ENCODE data around the gene GUCA2B.

Gene GUCA2B

DNA sequence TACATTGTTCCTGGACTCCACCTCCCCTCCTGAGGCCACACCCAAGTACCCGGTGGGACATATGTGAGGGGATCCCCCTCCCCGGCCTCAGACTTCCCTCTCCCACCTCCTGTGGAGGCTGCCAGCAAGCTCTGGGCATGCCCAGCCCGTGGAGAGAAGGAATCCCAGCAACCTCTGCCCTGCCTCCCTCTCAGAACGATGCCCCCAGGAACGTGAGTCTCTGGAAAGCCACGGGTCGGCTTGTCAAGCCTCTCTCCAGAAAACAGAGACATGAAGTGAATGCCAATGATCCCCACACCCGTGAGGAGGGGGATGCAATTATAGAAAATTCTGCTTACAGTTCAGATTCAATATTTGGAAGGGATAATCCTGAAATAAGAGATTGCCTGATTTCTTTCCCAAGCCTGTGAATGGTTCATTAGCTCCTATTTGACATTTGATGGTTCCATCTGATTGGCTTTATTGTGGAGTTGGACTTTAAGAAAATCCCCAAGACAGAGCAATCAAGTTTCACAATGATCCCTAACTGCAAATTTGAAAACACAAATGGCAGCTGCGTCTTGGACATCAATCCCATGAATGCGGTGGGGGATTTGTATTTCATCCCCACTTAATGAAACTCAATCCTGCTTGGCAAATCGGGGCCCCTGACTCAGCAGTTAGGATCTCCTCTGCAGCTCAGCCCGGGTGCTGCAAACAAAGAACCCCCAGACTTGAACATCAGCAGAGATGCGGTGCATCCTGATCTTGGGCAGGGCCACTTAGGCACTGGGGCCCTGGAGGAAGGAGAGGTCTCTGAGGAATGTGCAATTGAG is 9.1 kb upstream of the GUCA2B start:
- DNase-seq, result no peak

DNA sequence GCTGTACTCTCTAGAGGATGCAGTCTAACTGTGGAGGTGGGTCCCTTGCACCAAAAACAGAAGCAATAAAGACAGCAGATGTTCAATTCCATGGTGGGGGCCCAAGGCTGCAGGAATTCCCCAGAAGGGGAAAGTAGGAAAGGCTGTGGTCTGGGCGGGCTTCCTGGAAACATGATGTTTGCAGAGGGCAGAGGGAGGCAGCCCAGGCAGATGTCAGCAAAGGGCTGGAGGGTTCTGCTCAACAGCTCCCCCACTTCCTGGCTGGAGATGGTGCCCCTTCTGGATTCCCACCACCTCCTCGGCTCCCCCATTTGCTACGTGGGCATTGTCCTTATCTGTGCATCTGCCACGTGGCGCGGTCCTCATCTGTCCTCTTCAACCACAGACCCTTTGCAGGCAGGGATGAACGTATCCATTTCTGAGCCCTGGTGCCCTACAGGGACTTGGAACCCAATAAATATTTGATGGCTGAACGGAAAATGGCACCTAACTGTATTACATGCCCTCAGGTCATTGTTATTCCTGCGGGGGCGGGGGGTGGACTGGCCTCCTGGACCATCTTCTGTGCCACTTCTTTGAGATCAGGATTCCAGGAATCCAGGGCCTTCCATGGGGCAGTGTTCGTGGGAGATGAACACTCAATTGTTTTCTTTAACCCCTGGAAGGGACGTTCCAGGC is 8.4 kb upstream of the GUCA2B start:
- DNase-seq, result no peak

DNA sequence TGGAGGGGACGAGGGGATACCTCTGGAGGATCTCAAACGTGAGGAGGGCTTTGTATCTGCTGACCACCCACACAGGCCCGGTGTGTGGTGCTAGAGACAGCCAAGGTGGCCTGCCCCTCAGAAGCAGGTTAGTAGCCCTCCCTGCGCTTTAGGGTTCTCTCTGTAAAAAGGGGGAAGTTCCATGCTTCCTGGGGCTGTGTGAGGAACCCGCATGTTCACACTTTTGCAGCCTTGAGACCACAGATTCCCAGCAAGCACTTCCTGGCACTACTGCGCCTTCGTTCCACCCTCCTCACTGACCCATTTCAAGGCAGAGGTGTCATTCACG is 7.9 kb upstream of the GUCA2B start:
- no peak for DNase-seq

DNA sequence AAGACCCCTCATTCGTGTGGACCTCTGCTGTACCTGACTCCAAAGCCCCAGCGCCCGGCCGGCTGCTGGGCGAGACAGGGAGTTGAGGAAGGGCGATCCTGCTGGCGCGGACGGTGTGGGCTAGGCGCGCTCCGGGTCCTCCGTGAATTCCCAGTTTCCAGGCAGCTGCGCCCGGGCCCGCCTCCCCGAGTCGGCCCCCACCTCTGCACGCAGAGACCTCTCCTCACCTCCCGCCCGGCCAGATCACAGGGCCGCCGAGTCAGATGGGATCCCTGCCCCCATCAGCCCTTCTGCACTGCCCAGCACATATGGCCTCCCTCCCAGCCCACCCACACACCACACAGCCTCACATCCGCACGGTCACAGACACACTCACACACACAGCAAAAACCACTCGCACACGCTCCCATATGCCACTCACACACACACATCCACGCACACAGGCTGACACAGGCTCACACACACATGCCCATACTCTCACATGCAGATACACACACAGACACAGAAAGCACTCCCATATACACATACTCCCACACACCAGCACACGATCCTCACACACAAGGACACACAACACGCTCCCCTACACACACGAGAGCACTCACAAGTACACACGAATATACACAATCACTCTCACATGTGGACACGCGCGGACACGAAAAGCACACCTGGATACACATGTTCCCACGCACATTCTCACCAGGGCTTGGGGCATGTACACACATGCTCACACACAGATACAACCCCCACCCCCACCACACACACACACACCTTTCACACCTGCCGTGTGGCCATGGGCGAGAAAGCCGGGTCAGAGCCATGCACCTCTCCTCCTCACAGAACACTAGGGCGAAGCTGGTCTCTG is 7.2 kb upstream of the GUCA2B start:
- no peak for DNase-seq

DNA sequence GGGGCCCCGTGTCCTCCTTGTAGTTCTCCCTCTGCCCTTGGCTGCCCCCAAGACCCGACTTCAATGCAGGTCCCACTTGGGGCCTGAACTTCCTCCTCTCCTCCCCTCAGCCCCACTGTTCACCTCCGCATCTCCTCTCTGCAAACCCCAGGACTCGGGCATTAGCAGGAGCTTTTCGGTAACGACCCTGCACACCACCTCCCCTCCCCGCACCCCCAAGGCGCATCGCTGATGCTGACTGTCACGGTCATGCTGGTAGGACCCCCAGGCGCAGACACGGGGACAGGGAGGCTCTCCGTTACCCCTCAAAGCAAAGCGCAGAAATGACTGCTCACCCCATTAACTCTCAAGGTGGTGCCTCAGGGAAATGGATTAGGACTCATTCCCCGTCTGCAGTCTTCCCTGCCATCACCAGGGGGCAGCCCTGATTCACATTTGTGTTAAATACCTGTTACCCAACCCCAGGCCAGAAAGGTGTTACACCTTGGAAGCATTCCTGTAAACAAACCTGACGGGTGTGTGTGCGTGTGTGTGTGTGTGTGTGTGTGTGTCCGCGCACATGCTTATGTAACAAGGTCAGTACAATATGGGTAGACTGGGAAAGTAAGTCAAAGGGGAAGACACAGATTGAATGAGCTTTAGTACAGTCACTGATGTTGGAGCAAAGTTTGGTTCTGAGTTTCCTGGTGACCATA is 6.4 kb upstream of the GUCA2B start:
- DNase-seq, result peak; percentile 61

DNA sequence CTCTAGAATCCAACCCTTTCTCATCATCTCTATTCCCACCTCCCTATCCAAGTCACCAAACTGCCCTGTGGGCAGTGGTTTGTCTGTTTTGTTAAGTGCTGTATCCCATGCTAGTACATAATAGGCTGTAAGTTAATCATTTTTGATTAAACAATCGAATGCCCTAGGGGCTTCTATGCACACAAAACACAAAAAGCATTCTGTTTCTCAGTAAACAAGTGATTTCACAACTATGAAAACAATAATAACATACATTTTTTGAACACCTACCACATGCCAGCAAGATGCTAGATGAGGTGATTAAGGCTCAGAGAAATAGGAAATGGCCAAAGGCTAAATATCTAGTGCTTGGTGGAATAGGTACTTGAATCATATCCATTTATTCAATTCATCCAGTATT is 5.0 kb upstream of the GUCA2B start:
- DNase-seq, result no peak

DNA sequence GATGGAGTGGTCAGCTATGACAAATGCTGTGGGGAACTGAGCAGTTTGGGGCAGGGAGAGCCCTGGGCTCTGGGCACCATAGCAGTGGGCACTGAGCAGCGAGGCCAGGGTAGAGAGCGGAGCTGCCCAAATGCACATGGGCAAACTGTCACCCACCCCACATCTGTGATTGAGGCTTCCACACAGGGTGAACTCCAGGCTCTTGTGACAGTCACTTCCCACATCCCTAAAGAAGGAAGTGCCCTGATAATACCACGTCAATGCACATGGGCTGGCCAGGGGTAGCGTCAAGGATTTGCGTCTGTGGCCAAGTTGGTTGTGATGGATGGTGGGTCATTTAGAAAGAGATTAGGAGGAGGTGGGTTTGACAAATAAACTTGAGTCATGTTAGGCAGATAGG is 2.6 kb upstream of the GUCA2B start:
- no peak for DNase-seq

DNA sequence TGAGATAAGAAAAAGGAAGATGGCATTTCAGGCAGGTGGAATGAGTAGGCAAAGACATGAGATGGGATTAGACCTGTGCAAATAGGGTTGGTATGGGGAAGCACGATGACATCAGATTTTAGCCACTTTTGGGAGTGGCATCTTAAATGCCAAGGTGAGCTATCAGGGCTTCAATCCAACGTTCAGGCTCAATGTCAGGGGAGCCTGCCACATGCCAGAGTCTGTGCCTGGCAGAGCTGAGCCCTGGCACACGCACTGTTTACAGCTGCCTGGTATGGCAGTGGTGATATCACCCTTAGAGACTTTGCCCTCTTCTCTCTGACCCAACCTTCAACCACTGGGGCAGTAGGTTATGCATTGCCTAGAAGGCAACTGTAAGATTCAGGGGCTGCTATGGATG is 1.1 kb upstream of the GUCA2B start:
- no peak for DNase-seq

DNA sequence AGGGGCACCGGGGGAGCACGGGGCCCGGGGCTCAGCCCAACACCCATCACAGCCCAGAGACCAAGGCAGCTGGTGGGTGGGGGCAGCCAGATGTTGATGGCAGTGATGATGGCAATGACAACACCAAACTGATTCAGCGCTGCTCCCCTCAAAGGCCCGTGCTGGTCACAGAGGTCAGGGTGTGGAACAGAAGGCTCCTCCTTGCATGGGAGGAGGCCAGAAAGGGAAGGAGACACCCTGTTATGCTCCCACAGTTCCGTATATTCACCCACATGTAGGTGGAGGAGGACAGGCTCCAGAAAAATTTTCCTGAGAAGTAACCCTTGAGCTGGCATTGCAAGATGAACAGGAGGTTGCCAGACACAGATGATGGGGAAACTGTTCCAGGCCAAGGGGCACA is 414 bp downstream of the GUCA2B start:
- DNase-seq, result no peak

DNA sequence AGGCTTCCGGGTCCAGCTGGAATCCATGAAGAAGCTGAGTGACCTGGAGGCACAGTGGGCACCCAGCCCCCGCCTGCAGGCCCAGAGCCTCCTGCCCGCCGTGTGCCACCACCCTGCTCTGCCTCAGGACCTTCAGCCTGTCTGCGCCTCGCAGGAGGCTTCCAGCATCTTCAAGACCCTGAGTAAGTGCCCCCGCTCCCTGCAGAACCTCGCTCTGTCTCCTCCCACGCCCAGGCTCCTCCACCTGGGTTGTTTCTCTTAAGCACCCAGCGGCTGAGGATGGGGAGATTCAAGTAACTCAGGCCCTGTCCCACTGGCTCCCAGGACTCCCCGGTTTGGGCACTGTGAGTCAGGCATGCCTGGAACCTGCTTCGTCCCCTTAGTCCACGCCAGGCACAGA is 1.5 kb downstream of the GUCA2B start:
- DNase-seq, result no peak

DNA sequence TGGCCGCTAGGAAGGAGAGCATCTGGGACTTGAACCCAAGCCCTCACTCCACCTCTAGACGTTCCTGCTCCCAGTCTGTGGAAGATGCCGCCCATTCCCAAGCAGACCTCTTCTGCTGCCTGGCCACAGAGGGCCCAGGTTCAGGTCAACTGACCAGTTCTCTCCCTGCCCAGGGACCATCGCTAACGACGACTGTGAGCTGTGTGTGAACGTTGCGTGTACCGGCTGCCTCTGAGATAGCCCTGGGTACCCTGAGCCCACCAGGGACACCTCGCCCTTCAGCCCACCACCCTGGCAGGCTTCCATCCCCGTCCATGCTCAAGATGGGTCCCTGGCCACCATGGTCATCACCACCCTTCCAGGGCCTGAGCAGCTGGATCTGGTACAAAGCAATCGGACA is 2.2 kb downstream of the GUCA2B start:
- DNase-seq, result no peak

DNA sequence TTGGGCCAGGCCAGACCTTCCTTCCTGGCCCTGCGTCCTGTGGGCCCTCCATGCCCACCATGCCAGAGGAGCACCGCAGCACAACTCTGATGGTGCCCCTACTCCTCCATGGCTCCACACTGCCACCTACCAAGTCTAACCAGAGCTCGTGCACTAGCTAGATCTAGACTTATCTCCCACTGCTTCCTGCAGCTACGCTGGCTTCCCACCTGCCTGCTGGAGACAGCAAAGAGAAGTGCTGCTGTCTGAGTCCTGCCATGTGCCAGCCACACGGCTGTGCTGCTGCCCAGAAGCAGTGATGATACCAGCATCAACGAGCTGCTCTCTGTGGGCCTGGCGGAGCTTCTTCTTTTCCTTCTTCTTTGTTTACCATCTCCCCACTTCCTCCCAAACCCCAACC is 4.5 kb downstream of the GUCA2B start:
- no peak for DNase-seq

DNA sequence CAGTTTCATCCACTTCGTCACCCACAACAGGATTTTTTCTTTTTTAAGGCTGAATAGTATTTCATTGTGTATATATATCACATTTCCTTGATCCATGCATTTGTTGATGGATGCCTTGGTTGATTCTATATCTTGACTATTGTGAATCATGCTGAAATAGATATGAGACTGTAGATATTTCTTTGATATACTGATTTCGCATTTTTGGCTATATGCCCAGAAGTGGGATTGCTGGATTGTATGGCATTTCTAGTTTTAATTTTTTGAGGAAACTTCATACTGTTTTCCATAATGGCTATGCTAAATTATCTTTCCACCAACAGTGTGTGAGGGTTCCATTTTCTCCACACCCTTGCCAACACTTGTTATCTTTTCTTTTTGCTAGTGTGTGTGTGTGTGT is 5.0 kb downstream of the GUCA2B start:
- no peak for DNase-seq

DNA sequence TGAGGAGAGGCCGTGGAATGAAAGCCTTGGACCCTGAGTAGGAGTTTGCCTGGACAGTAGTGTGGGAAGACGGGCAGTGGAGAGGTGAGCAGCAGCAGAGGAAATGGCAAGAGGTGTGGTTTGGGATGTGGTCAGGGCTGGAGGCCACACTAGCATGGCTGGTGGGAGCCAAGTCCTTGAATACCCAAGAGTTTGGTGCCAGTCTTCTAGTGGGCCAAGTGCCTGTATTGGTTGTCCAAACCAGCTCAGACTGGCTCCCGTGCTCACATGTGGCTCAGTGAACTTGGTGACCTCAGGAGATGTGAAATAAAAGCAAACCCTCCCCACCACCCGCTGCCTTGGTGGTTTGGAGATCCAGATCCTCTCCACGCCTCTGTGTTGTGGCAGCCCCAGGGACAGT is 9.0 kb downstream of the GUCA2B start:
- no peak for DNase-seq

DNA sequence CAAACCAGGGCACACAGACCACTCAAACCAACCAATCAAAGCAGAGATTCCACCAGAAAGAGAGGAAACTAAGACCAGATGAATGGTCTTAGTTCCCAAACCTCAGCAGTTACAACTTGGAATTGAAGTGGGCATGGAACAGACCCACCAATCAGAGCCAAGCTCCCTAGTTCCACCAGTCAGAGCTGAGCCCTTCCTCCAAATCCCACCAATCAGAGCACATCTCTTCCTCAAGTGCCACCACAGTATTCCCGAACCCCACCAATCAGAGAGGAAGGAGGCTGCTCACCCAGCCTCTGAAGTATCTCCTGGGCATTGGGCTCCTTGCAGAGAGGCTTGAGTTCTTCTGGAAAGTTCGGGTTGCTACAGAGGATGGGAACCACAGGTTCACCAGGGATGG is 9.9 kb downstream of the GUCA2B start:
- DNase-seq, result no peak

DNA sequence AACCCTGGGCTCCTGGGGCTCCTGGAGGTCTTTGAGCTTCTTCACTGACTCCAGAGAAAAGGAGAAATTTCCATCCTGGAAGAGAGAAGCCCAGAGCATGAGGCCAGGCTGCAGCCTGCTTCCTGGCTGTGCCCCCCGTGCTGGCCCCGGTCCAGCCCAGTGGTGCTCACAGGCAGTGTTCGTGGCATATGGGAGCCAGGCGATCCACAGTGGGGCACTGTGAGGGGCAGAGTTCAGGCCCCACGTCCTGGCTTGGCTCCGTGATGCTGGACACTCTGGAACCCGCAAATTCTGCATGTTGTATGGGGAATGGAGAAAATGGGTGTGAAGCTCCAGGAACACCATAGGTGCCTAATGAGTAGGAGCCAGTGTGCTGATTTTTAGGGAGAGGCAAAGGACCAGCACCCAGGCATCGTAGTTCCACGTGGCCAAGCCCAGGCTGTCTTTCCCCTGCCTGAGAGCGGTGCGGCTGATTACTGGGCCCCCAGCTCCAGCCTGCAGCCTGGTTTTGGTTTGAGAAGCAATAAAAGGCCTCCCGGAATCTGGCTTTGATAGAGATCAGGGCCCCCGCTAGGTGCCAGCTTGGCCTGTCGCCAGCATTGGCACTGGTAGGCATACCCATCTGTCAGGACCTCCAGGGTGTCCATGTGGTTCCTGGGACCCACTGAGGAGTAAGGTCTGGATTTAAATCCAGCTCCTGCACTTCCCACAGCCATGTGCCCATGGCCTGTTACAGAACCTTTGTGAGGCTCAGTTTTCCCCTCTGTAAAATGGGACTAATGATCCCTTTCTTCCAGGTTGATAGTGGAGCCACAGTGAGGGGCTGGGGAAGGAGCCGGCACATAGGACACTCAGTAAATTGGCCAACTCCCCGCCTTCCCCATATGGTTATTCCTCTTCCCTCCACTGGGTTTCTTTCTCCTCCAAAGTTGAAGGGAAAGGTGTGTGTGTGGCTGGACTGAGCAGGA is 10.6 kb downstream of the GUCA2B start:
- no peak for DNase-seq

DNA sequence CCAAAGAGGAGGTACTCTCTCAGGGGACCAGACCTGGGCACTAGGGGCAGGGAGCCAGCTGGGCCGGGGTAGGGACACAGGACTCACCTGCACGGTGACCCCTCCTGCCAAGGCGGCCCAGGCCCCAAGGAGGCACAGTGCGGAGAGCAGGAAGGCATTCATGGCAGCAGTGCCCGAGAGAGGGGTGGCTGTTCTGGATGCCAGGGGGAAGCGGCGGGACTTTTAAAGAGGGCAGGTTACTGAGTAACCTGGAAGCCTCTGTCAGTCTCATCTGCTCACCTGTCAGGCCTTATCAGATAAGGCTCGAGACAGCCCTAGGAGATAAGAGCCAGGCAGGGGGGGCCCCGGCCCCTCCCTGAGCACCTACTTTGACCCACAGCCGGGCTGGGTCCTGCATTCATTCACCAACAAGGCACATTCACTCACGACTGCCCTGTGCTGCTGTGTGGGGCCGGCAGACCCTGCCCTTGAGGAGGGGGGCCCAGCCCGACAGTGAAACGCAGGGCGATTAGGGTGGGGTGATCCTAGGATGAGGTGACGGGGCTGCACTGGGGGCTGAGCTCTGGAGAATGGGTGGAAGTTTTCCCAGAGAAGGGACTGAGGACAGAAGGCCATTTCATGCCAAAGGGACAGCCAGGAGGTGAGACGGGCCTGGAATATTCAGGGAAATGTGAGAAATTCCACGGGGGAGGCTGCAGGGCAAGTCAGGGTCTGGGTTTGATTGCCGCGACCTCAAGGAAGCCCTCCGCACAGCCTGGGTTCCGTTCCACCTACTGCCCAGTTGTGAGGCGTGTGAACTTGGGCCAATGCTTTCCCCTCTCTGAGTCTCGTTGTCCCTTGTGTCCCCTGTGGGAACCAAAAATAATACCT is 11.6 kb downstream of the GUCA2B start, which contains the start of gene GUCA2A:
Gene GUCA2A, minus strand, starts transcription at position 195 of the 870 bp plus-strand sequence. Its CDS starts 33 bp downstream, at position 162.
- no peak for DNase-seq

DNA sequence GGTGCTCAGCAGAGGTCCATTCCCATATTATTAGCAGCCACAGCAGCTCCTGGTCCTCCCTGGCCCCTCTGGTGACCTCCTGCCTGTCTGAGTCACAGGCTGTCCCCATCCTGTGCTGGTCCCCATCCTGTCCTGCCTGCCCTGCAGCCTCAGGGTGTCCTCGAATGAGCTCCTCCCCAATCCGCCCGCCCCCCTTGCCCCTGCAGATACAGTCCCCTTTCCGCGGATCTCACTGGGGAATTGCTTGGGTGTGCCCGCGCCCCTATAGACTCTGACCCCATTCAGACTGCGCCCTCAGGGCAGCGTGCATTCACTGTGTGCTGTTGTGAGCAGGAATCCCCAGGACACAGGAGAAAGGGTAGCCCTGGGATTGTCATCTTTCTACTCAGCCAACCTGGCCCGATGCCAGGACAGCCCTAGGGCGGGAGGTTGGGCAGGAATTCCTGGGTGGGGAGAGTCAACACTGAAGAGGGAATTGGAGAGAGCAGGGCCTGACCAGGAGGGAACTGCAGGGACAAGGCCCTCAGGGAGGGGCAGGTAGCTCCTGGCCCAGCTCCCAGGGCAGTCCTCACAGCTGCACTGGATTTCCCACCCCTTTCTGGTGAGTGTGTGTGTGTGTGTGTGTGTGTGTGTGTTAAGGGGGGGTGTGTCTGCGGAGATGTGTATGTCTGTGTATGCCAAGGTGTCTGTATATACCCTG is 12.5 kb downstream of the GUCA2B start:
- DNase-seq, result no peak

DNA sequence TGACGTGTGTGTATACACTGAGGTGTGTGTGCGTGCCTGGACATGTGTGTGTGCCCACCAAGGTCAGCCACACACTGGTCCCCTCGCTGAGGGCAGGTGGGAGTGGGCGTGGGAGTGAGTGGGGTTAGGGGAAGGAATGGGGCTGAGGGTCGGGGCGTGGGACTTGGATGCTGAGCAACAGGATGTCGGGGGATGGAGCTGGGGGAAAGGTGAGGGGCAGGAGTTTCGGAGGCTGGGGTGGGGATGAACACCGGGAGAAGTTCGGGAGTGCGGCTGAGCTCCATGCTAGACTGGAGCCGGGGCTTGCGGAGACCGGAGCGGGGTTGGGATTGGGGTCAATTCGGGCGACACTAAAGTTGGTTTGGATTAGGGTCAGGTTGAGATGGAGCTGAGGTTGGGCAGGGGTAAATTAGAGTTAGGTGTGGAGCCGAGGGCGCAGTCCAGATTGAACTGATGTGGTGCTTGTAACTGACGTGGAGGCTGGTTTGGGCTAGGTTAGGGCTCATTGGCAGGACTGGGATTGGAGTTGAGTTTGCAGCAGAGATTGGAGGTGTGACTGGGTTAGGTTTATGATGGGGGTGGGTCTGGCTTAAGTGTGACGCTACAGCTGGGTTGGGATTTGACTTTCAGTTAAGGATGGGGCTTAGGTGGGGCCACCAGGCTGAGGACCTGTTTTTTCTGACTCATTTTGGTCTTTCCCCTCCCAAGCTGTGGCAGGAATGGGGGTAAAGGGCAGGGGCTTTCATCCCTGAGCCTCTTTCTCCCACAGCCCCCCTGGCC is 14.6 kb downstream of the GUCA2B start:
- DNase-seq, result no peak

DNA sequence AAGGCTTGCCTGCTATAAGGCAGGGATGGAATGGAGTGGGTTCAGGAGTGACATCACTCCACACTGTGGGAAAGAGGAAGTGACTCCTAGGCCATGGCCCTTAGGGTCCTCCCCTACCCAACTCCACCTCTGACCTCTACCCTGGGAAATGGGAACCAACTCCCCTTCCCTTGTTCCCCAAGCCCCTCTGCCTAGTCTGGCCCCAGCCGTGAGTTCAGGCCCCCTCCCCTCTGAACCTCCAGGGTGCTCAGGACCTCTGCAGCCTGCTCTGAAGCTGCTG is 15.1 kb downstream of the GUCA2B start:
- no peak for DNase-seq

Data from activated gamma-delta T cell treated with Interleukin-2 at 50 U/mL for 16 hours (primary cell).